Stimulated activated CD4-positive, alpha-beta T cell treated with anti-CD3 and anti-CD28 coated beads, TNF-alpha, amount 100 ng/mL, for 1 hour (primary cell): ENCODE measurements around the gene CTTNBP2NL.
"Not testable (repeated sequence)": the region's sequence is repeated elsewhere in the genome, so short reads cannot be mapped to it uniquely, and the experiment has no call there.

Experiments used
- DNase-seq, 3 donors: peaks; one replicate each; pipeline ENCODE4 v3.0.0-alpha.2; 2020; ENCODE audit warnings: low read depth in 3 of 3, low spot score in 1 of 3

Gene CTTNBP2NL

DNA sequence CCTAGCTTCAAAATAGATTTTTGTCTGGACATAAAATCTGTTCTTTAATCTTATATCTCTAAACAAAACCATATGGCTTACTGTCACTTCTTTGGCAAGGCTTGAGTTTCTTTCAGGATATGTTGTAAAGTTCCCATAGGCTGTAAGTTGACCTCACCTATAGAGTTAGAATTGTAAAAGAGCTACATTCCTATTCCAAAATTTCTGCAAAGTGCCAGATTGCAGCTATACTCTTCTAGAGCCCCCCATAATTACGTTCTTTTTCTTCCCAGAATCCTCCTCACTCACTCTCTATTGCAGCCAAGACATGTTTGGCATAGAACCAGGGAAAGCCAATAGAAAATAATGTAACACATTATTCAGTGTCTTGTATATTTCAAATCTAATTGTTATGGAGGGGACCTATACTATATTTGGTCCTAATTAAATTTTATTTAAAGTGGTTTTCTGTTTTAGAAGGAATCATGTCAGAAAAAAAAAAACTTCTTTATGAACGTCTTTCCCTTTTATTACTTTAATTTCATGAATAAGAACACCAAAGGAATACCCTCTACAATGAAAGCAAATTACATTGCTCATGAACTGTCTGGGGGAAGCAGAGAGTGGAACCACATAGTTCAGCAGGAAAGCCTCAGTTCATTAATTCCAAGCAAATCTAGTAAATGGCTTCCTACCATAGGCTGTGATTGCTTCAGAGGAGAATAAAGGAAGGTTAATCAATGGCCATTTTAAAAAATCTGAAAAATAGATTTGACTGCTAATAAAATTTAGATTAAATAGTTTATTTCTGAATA is 22.3 kb downstream of the CTTNBP2NL start:
- DNase-seq: no peak

DNA sequence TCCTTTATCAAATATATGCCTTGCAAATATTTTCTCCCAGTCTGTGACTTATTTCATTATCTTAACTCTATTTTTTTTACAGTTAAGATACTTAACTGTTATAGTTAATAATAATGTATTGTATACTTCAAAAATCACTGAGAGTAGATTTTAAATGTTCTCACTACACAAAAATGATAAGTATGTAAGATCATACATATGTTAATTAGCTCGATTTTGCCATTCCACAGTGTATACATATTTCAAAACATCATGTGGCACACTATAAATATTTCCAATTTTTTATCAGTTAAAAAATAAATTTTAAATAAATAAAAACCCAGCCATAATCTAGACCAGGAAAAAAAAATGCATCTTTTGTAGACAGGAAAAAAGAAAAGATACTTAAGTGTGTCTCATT is 27.2 kb downstream of the CTTNBP2NL start:
- DNase-seq: no peak

DNA sequence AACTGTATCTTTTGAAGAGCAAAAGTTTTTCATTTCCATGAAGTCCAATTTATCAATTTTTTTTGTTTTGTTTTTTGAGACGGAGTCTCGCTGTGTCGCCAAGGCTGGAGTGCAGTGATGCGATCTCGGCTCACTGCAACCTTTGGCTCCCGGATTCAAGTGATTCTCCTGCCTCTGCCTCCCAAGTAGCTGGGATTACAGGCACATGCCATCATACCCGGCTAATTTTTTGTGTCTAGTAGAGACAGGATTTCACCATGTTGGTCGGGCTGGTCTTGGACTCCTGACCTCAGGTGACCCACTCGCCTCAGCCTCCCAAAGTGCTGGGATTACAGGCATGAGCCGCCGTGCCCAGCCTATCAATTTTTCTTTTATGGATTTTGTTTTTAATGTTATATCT is 27.7 kb downstream of the CTTNBP2NL start:
- not testable (repeated sequence) for DNase-seq

DNA sequence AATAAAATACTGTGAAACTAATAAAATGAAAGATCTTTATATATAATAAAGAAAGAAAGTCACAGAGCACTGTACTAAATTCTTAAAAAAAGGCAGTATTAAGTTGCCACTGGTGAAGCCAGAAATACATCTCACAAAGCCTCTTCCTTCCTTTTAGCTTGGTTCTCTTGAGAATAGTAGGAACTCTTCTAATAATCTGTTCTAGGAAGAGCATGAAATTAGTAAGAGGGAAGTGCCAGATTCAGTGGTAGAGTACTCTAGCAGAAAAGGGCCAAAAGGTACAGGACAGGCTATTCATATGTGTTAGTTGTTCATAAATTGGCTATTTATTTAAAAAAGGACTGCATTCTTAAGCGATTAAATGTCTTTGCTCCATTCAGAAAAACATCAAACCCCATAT is 33.7 kb downstream of the CTTNBP2NL start:
- DNase-seq: no peak

DNA sequence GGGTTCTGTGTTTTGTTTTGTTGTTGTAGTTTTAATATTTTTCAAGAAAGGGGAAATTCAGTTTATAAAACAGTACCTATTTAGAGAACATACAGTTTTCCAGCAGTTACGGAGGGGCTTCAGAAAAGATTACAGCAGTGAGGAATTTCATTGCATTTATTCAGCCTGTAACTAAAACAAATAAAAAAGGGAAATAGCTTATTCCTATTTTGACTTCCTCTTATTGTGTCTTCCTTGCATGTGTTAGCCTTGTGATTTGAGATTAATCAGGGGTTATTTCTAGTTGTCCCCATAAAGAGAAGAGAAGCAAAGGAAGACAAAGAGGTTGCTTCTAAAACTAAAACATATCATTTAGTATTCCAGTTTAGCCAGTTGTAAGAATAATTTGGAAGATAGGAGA is 35.0 kb downstream of the CTTNBP2NL start:
- DNase-seq: no peak

DNA sequence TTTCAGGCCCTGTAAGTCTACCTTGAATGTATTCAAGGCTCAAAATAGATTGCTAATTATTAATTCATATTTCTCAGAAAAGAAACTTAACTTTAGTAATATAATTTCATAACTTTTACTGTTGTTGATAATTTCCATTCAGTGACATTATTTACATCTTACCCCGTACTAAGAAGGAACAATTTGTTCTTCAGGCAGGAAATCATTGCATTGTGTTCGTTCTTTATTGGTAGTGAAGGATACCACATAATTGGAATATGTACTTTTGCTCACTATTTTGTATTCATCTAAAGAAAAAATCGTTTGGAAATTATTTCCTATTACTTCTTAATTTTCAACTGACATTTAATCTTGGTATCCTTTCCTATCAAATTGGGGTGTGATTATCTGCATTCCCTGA is 39.4 kb downstream of the CTTNBP2NL start:
- DNase-seq: no peak

DNA sequence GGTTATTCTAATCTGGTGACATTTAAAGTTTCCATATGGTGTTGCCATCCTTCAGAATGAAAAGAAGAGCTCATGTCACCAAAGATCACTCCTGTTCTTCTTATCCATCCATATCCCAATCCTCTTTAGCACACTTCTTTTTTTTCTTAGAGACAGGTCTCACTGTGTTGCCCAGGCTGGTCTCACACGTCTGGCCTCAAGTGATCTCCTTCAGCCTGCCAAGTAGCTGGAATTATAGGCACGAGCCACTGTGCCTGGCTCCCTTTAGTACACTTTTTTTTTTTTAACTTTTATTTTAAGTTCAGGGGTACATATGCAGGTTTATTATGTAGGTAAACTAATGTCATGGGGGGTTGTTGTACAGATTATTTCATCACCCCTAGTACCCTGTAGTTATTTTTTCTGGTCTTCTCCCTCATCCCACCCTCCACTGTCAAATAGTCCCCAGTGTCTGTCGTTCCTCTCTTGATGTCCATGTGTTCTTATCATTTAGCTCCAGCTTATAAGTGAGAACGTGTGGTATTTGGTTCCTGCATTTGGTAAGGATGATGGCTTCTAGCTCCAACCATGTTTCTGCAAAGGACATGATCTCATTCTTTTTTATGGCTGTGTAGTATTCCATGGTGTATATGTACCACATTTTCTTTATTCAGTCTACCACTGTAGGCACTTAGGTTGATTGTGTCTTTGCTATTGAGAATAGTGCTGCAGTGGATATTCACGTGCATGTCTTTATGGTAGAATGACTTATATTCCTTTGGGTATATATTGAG is 40.6 kb downstream of the CTTNBP2NL start:
- no peak for DNase-seq

DNA sequence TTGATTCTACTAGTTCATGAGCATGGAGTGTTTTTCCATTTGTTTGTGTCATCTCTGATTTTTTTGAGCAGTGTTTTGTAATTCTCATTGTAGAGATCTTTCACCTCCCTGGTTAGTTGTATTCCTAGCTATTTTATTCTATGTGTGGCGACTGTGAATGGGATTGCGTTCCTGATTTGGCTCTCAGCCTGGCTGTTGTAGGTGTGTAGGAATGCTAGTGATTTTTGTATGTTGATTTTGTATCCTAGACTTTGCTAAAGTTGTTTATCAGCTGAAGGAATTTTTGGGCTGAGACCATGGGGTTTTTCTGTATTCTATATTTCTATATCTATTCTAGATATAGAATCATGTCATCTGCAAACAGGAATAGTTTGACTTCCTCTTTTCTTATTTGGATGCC is 42.1 kb downstream of the CTTNBP2NL start:
- not testable (repeated sequence) for DNase-seq

DNA sequence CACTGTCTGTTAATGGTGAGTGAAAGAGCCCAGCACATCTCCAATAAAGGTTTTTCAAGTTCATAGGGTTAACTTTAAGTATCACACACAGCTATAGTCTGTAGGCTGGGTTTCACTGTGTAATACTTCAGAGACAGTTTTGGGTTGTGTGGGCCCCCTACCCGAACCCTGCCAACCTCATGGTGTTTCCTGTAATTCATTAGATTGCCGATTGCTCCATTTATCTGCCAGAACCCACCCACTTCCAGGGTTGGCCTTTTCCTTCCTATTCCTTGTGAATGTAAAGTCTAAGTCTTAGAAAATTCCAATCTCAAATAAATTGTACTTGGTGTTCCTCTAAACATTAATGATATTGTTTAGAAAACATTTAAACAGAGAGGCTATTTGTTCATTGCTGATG is 43.6 kb downstream of the CTTNBP2NL start:
- no peak for DNase-seq

DNA sequence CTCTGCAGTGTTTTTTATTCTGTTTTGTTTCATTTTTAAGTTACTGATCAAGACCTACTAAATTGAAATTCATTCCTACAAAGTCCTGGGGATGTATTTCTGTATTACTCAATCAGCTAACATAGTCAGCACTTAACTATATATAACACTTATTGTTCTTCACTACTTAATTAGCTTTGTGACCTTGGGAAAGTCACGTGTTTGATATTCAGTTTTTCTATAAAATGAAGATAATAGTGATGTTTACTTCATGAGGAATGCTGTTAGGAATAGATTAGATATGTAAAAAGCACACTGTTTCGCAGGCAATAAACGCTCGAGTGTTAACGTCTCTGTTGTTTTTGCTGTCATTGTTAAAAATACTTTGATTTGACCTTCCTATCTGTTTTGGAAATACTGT is 44.6 kb downstream of the CTTNBP2NL start:
- no peak for DNase-seq

DNA sequence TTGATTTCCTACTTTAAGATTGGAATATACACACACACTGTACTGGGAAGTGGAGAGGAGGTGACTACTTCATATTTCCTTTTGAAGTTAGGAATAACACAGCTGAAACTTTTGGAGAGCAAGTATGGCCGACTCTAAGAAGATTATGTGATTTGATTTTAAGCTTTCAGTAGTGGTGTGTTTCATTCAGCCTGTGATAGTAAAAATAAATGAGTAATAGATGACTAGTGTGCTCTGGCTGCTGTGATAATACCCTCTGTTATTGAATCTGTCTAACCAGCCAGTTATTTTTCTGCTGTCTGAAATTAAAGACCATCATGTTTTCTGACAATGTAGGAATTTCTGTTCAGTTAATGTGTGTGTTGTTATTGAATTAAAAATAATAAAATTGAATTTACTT is 48.3 kb downstream of the CTTNBP2NL start:
- DNase-seq: no peak

DNA sequence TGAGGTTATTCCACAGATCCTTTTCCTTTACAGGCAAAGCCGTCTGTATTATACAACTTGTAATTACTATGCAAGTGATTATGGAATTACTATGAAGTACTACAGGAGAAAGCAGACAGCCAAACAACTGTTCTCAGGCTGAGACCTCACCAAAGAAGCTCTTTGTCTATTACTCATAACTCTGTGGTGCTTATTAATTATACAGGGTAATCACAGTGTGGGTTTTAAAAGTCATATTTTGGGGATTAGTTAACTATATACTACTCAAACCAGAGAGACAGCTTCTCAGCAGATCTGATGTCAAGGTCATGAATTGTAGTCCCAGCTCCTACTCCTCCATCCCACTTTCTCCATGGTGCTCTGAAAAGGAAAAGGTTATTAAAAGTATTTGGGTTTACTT is 49.6 kb downstream of the CTTNBP2NL start:
- no peak for DNase-seq

DNA sequence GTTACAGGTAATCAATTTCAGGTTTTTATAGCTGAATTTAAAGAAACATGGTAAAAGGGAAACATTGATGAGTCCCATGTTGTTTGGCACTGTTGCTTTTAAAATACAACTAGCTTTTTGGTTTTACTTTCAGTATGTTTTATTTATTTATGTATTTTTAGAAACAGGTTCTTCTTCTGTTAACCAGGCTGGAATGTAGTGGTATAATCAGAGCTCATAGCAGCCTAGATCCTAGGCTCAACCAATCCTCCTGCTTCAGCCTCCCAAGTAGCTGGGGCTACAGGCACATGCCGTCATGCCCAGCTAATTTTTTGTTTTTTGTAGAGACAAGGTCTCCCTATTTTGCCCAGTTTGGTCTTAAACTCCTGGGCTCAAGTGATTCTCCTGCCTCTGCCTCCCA is 50.4 kb downstream of the CTTNBP2NL start:
- DNase-seq: no peak

DNA sequence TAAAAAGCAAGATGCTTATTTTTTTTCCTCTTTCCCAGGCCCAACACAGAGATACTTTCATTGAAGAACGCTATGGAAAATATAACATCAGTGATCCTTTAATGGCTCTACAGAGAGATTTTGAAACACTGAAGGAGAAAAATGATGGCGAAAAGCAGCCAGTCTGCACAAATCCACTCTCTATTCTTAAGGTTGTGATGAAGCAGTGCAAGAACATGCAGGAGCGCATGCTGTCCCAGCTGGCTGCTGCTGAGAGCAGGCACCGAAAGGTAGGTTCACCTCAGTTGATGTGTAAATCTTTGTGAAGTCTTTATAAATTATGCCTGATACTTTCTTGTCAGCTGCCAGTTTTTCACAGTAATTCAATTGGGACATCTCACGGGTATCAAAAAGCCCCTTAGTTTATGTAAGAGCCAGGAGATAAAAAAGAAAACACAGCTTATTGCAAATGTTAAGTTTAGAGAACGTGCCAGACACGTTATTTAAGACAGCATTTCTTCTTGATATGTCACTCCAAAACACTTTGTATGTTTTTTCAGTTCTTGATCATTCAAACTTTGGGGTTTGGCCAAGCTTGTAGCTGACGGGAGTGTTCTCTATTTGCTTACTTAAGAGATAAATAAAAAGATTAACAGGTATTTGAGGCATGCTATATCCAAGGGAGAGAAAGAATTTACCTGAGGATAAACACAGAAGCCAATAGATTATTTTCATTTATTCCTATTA is 53.1 kb downstream of the CTTNBP2NL start:
- no peak for DNase-seq

DNA sequence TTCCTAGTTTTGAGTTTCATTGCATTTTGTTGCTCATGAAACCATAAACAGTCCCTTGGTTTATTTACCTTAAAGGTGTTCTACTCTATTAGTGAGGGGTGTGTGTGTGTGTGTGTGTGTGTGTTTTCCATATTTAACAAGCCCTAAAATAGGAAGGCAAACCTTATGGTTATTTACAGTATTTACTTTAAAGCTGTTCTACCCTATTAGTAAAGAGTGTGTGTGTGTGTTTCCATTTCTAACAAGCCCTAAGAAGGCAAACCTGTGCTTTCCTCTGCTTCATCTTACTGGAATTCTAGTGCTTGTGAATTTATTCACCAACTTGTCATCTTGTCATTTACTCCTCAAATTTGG is 53.6 kb downstream of the CTTNBP2NL start:
- DNase-seq: no peak

DNA sequence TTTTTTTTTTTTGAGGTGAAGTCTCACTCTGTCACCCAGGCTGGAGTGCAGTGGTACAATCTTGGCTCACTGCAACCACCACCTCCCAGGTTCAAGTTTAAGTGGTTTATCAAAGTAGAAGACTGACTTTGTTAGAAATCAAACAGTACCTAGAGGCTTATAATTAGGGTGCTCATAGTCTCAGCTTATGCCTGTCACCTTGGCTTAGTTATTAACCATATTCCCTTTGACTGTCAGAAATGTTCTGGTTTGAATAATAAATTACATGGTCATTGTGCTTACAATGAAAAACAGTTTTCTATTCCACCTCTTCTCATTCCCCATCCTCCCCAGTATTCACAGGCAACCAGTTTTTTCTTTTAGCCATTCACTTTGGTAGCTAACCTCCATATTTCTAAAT is 54.8 kb downstream of the CTTNBP2NL start:
- DNase-seq: no peak

DNA sequence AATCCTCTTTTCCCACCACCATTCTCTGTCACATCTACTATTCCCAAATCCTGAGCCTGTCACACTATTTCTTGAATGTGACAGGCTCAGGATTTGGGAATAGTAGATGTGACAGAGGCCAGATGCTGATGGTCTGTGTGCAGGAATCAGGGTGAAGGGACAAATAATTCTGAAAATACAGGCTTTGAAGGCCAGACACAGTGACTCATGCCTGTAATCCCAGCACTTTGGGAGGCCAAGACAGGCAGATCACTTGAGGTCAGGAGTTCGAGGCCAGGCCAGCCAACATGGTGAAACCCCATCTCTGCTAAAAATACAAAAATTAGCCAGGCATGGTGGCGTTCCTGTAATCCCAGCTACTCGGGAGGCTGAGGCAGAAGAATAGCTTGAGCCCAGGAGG is 55.3 kb downstream of the CTTNBP2NL start:
- not testable (repeated sequence) for DNase-seq

DNA sequence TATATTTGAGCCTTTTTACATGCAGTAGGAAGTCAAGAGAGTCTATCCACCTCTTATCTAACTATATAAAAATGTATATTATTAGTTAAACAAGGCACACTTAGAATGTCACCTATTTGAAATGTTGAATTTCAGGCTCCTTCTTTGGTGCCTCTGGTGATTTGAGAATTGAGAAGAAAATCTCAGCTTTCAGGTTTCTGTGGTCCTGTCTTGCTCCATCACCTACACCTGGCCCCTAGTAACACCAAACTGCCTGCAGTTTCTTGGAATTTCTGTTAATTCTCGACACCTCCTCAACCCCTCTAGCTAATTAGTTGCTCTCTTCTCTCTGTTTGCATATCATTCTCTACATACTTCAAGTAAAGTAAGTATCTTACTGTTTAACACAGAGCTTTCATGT is 57.9 kb downstream of the CTTNBP2NL start:
- DNase-seq: no peak

DNA sequence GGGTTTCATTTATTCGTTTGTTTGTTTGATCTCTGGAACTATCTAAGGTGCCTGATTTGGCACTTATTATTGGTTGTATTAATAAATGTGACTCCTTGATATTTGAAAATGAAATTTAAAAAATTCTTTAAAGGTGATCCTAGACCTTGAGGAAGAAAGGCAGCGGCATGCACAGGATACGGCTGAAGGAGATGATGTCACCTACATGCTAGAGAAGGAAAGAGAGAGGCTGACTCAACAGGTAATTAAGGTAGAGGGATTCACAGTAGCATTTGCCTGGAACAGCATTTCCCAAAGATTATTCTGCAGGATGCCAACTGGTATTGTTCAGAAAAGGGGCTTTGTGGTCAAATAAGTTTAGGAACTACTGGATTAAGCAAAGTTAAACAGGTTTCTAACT is 58.3 kb downstream of the CTTNBP2NL start:
- no peak for DNase-seq

DNA sequence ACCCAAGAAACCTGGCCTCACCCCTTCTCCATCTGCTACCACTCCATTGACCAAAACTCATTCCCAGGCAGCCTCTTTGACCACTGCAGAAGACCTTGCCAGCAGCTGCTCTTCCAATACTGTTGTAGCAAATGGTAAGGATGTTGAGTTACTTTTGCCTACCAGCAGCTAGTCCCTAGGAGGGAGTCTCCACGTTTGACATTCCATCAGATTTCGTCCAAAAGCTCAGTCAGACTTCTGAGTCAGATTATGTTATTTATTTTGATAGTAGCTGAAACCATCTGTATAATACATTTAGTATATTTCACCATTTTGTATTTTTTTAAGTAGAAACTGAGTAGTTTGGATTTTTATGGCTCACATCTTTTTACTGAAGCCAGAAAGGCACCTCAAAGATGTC is 61.2 kb downstream of the CTTNBP2NL start:
- DNase-seq: no peak

DNA sequence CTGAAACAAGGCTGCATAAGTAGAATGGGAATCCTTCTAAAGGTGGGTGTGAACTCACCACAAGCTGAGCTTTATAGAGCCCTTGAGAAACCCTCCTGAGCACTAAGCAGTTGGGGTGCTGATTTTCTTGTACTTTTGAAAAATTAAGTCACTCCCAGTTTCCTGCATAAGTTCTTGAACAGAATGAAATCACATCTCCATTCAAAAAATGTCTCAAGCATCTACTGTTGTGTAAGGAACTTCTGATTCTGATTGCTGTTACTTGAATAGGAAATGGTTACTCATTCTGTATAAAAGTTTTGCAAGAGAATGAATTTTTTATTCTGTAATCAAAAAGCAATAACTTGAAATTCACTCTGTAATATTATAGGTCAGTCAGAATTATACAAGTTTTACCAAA is 61.9 kb downstream of the CTTNBP2NL start:
- DNase-seq: no peak

DNA sequence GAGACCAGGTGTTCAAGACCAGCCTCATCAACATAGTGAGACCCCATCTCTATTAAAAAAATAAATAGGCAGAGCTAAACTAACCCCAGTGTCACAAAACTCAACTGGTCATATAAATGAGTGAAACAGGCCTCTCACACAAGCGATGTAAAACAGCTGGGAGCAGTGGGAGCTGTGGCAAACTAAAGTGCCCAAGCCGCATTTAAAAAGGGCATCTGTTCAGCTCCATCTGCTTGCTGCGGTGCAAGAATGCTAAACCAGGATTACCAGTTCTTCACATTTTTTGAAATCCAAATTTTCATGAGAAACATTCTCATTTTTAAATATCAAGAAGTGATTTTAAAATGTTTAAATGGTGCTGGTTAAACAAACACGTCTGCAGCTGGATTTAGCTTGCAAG is 62.7 kb downstream of the CTTNBP2NL start:
- no peak for DNase-seq
